HepG2 (cell line): ENCODE data around the gene REP15. TPM values are rescaled to one million over a fixed set of nuclear protein-coding genes. Genes with fewer than 3 reads are reported as not detected.

Experiments used
- ATAC-seq: fragments of 200-7000 bp; cut with Tn5 transposase; 3 replicates; pipeline ENCODE4 v1.9.1; 2020; ENCODE audit warnings: mild to moderate bottlenecking, moderate library complexity
- BruUV-seq: library from RNA; stranded (reverse); fragments of 400-500 nt; replicated peaks from 2 replicates; lab custom pipeline; 2021; lab: Mats Ljungman, UMichigan
- CTCF ChIA-PET: fragments of 300-600 bp; formaldehyde crosslinking; extraction: SDS; loops from one replicate; lab custom pipeline; 2021; ENCODE audit warnings: low total read pairs, inconsistent platforms, low intra/inter-chr PET ratio; lab: Yijun Ruan, JAX
- POLR2A ChIA-PET: fragments of 350-600 bp; sonication (Branson Sonifier 250); formaldehyde crosslinking; loops from one replicate; lab custom pipeline; 2020; ENCODE audit warnings: antibody characterized with exemption, inconsistent platforms; lab: Yijun Ruan, JAX
- DNase-seq: peaks from one replicate; pipeline ENCODE4 v3.0.0-alpha.2; 2015; ENCODE audit warnings: low spot score
- FAIRE-seq: peaks from 3 replicates; lab custom pipeline; 2011; peaks lifted over from hg19 to GRCh38; lab: Jason Lieb, UNC
- H2AFZ ChIP-seq: one replicate; pipeline ENCODE4 v1.6.1; 2011; ENCODE audit warnings: low read length, inconsistent platforms
- H3K27ac ChIP-seq: fragments of 300-600 bp; 3 replicates; pipeline ENCODE4 v1.8.0; 2011; ENCODE audit warnings: mixed run types, mild to moderate bottlenecking, mixed read lengths, low read length, inconsistent platforms; ENCODE audit not compliant: insufficient read depth; ENCODE audit errors: extremely low read length
- H3K27me3 ChIP-seq, 2 experiments: fragments of 200-600 bp in 1 of 2; 2 replicates in 1 of 2; 3 replicates in 1 of 2; pipeline versions ENCODE4 v1.6.0 to v1.8.0; 2011; ENCODE audit warnings: low read length in 2 of 2, mild to moderate bottlenecking in 2 of 2, moderate library complexity in 2 of 2, inconsistent platforms in 1 of 2; ENCODE audit not compliant: insufficient read depth in 2 of 2, control insufficient read depth in 1 of 2
- H3K36me3 ChIP-seq, 2 experiments: fragments of 200-600 bp in 1 of 2; replicated peaks in 1 of 2; 2 replicates in 1 of 2; 3 replicates in 1 of 2; pipeline versions ENCODE4 v1.5.1 to v1.8.0; 2011; ENCODE audit warnings: low read length in 2 of 2, inconsistent platforms in 1 of 2; ENCODE audit not compliant: insufficient read depth in 2 of 2, control insufficient read depth in 1 of 2
- H3K4me1 ChIP-seq: 2 replicates; pipeline ENCODE4 v1.5.1; 2012; ENCODE audit warnings: low read length, inconsistent platforms; ENCODE audit not compliant: insufficient read depth
- H3K4me2 ChIP-seq: 2 replicates; pipeline ENCODE4 v1.6.0; 2011; ENCODE audit warnings: low read depth, low read length, inconsistent platforms
- H3K4me3 ChIP-seq, 3 experiments: fragments of 200-600 bp in 1 of 3; sonication (generic), shearing (Covaris generic) in 1 of 3; replicated peaks in 1 of 3; 2 replicates each; pipeline ENCODE4 v1.5.1; 2011 to 2016; ENCODE audit warnings: low read length in 3 of 3, inconsistent platforms in 2 of 3, low read depth in 2 of 3, mild to moderate bottlenecking in 2 of 3, control low read depth in 1 of 3, mixed read lengths in 1 of 3; ENCODE audit not compliant: insufficient read depth in 1 of 3
- H3K79me2 ChIP-seq: one replicate; pipeline ENCODE4 v1.6.1; 2011; ENCODE audit warnings: low read length, inconsistent platforms; ENCODE audit not compliant: insufficient read depth
- H3K9ac ChIP-seq: 2 replicates; pipeline ENCODE4 v1.6.0; 2011; ENCODE audit warnings: mild to moderate bottlenecking, low read depth, low read length, inconsistent platforms; ENCODE audit not compliant: insufficient read depth
- H3K9me3 ChIP-seq: 2 replicates; pipeline ENCODE4 v1.5.1; 2012; ENCODE audit warnings: mild to moderate bottlenecking, low read length
- H4K20me1 ChIP-seq: 2 replicates; pipeline ENCODE4 v1.6.0; 2011; ENCODE audit warnings: inconsistent platforms, mild to moderate bottlenecking, low read length, moderate library complexity; ENCODE audit not compliant: insufficient read depth
- PAX8 ChIP-seq: sonication (generic); formaldehyde crosslinking; IDR thresholded peaks from 2 replicates; pipeline ENCODE4 v1.8.0; 2022; ENCODE audit warnings: mild to moderate bottlenecking, missing genetic modification reagents, borderline replicate concordance
- PITX1 ChIP-seq: sonication (generic); formaldehyde crosslinking; IDR thresholded peaks from 2 replicates; pipeline ENCODE4 v1.5.1; 2020; ENCODE audit warnings: mild to moderate bottlenecking, missing genetic modification reagents
- RAD21 ChIP-seq: fragments of 450-650 bp; formaldehyde crosslinking; IDR thresholded peaks from 2 replicates; pipeline ENCODE4 v1.5.0; 2020; ENCODE audit warnings: mild to moderate bottlenecking
- SMC3 ChIP-seq: IDR thresholded peaks from 2 replicates; pipeline ENCODE4 v1.6.1; 2011; ENCODE audit warnings: low read length, improper control_type of control experiment
- SSRP1 ChIP-seq: IDR thresholded peaks from 2 replicates; pipeline ENCODE4 v1.6.1; 2016; ENCODE audit warnings: control low read depth
- STAG1 ChIP-seq: sonication (generic); formaldehyde crosslinking; IDR thresholded peaks from 2 replicates; pipeline ENCODE4 v1.4.0; 2020; ENCODE audit warnings: missing genetic modification reagents
- TOE1 ChIP-seq: sonication (generic); formaldehyde crosslinking; IDR thresholded peaks from 2 replicates; pipeline ENCODE4 v1.4.0; 2020; ENCODE audit warnings: mild to moderate bottlenecking, missing genetic modification reagents
- WGBS: methylation state at CpG from one replicate; pipeline ENCODE4 v1.1.6; 2017; ENCODE audit warnings: low lambda C conversion rate; 5-methylcytosine and 5-hydroxymethylcytosine counted together
- in situ Hi-C: cut with HindIII; loops from 2 replicates; pipeline ENCODE4 v1.10.0; 2017; ENCODE audit warnings: low pct_unique_long_range_greater_than_20kb; ENCODE audit not compliant: extremely low pct_ligation_motif_present
- intact Hi-C: fragments of 100-400 bp; cut with micrococcal nuclease; formaldehyde crosslinking; loops from one replicate; pipeline ENCODE4 v1.10.0; 2022; ENCODE audit not compliant: unreplicated experiment
- polyA plus RNA-seq, 8 experiments: library from polyadenylated mRNA; depleted of rRNA in 3 of 8; stranded (reverse) in 7 of 8; unstranded in 1 of 8; fragments of >200 nt; fragmentation: Illumina TruSeq in 4 of 8; extraction: Trizol in 4 of 8; gene quantifications; 2 replicates each; pipeline versions ENCODE4 v1.2.1 to v1.2.3, GENCODE V29; 2011 to 2016; ENCODE audit warnings: low read depth in 4 of 8, missing spikeins in 1 of 8, mixed read lengths in 1 of 8; ENCODE audit not compliant: insufficient read depth in 1 of 8
- total RNA-seq, 5 experiments: library from RNA; depleted of rRNA; stranded (reverse); fragments of >200 nt; fragmentation: Illumina TruSeq; extraction: Trizol; gene quantifications; 2 replicates each; pipeline ENCODE4 v1.2.3, GENCODE V29; 2016; ENCODE audit warnings: low read depth in 1 of 5
- TF ChIP-seq, protein P1 (sequence below): sonication (generic); formaldehyde crosslinking; IDR thresholded peaks from 2 replicates; pipeline ENCODE4 v1.5.0; 2020; ENCODE audit warnings: mild to moderate bottlenecking, missing genetic modification reagents, moderate library complexity
- TF ChIP-seq, protein P2 (sequence below): IDR thresholded peaks from 2 replicates; pipeline ENCODE4 v1.6.1; 2012; ENCODE audit warnings: low read depth, low read length, improper control_type of control experiment
- TF ChIP-seq, protein P3 (sequence below): sonication (generic); formaldehyde crosslinking; IDR thresholded peaks from 2 replicates; pipeline ENCODE4 v1.4.0; 2020; ENCODE audit warnings: mild to moderate bottlenecking, missing genetic modification reagents

REP15 gene
- total and polyA plus RNA-seq, 2 of the 13 experiments (the other 11 are each of a cell fraction or from before 2014, with no cell fraction given), result 0.12 to 0.64 TPM

DNA sequence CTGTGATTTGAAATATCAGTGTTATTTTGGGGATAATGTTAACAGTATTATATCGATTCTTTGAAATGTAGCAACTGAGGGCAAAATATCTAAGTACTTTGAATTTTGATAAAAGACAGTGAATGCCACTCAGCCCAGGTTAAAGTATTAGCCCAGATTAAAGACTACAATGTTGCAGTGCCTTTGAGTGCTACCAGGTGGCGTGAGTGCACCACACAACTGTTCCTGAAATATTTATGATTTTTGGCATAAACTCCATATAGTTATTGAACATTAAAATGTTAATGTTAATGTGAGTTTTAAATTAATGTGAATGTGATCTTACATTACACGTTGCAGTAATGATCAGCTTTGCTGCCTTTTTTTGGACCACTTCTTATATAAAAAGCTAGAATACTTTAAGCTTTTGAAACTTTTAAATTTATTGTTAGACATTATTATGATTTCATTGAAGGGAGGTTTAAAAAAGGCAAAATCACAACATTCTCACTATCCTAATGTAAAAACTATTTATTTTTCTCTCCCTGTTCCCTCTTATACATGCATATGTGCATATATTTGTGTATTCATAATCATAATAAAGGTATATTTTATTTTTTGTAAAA is 36.9 kb downstream of the REP15 start:
- no peak overlapping the region for H3K4me2 ChIP-seq
- no peaks in the 10 kb centered on the region for H3K9me3 ChIP-seq
- ATAC-seq, result peak; percentile 66
- peak; percentile 34 for FAIRE-seq
- no peak for TF ChIP-seq TOE1 (CRISPR knock-in tag)
- no peak for TF ChIP-seq PITX1 (CRISPR knock-in tag)
- peak; percentile 79 for TF ChIP-seq SMC3
- TF ChIP-seq, protein P1, sequence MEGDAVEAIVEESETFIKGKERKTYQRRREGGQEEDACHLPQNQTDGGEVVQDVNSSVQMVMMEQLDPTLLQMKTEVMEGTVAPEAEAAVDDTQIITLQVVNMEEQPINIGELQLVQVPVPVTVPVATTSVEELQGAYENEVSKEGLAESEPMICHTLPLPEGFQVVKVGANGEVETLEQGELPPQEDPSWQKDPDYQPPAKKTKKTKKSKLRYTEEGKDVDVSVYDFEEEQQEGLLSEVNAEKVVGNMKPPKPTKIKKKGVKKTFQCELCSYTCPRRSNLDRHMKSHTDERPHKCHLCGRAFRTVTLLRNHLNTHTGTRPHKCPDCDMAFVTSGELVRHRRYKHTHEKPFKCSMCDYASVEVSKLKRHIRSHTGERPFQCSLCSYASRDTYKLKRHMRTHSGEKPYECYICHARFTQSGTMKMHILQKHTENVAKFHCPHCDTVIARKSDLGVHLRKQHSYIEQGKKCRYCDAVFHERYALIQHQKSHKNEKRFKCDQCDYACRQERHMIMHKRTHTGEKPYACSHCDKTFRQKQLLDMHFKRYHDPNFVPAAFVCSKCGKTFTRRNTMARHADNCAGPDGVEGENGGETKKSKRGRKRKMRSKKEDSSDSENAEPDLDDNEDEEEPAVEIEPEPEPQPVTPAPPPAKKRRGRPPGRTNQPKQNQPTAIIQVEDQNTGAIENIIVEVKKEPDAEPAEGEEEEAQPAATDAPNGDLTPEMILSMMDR (CRISPR knock-in tag), result peak; percentile 79
- TF ChIP-seq STAG1 (CRISPR knock-in tag), result peak; percentile 86
- TF ChIP-seq SSRP1 (CRISPR knock-in tag), result no peak
- TF ChIP-seq RAD21 (CRISPR knock-in tag), result peak; percentile 61; the same call in 1 of the 2 replicates
- TF ChIP-seq, protein P2, sequence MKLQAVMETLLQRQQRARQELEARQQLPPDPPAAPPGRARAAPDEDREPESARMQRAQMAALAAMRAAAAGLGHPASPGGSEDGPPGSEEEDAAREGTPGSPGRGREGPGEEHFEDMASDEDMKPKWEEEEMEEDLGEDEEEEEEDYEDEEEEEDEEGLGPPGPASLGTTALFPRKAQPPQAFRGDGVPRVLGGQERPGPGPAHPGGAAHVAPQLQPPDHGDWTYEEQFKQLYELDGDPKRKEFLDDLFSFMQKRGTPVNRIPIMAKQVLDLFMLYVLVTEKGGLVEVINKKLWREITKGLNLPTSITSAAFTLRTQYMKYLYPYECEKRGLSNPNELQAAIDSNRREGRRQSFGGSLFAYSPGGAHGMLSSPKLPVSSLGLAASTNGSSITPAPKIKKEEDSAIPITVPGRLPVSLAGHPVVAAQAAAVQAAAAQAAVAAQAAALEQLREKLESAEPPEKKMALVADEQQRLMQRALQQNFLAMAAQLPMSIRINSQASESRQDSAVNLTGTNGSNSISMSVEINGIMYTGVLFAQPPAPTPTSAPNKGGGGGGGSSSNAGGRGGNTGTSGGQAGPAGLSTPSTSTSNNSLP, result 0 out of 2 replicates have a peak, but pooled peaks have one; percentile 24
- TF ChIP-seq, protein P3, sequence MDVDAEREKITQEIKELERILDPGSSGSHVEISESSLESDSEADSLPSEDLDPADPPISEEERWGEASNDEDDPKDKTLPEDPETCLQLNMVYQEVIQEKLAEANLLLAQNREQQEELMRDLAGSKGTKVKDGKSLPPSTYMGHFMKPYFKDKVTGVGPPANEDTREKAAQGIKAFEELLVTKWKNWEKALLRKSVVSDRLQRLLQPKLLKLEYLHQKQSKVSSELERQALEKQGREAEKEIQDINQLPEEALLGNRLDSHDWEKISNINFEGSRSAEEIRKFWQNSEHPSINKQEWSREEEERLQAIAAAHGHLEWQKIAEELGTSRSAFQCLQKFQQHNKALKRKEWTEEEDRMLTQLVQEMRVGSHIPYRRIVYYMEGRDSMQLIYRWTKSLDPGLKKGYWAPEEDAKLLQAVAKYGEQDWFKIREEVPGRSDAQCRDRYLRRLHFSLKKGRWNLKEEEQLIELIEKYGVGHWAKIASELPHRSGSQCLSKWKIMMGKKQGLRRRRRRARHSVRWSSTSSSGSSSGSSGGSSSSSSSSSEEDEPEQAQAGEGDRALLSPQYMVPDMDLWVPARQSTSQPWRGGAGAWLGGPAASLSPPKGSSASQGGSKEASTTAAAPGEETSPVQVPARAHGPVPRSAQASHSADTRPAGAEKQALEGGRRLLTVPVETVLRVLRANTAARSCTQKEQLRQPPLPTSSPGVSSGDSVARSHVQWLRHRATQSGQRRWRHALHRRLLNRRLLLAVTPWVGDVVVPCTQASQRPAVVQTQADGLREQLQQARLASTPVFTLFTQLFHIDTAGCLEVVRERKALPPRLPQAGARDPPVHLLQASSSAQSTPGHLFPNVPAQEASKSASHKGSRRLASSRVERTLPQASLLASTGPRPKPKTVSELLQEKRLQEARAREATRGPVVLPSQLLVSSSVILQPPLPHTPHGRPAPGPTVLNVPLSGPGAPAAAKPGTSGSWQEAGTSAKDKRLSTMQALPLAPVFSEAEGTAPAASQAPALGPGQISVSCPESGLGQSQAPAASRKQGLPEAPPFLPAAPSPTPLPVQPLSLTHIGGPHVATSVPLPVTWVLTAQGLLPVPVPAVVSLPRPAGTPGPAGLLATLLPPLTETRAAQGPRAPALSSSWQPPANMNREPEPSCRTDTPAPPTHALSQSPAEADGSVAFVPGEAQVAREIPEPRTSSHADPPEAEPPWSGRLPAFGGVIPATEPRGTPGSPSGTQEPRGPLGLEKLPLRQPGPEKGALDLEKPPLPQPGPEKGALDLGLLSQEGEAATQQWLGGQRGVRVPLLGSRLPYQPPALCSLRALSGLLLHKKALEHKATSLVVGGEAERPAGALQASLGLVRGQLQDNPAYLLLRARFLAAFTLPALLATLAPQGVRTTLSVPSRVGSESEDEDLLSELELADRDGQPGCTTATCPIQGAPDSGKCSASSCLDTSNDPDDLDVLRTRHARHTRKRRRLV (CRISPR knock-in tag), result no peak
- no peak for TF ChIP-seq PAX8 (CRISPR knock-in tag)
- in situ Hi-C loops, result loop anchor here (10.0 to 25.0 kb wide), 2 partner anchors 212 to 429 kb away; no protein-coding TSS in a partner anchor
- H3K27ac ChIP-seq, result no peak overlapping the region
- no peaks in the 10 kb centered on the region for H3K27me3 ChIP-seq
- BruUV-seq, result no TSS peak
- ChIA-PET CTCF (interaction anchor here (1.1 to 2.3 kb wide), 4 partner anchors 88 to 1139 kb away, joined by 4 to 21 read pairs (median 11); no protein-coding TSS in a partner anchor), POLR2A (interaction anchor here (0.6 to 1.2 kb wide), 2 partner anchors 47 to 1259 kb away, joined by 3 to 4 read pairs; partner anchors contain the start of genes KLHL42 and MANSC4)
- intact Hi-C loops, result loop anchor here (1.0 to 10.0 kb wide), 5 partner anchors 22 to 1262 kb away; partner anchors contain the start of gene MRPS35
- peak; percentile 10 for DNase-seq
- 36% methylated on average over 3 of the region's 3 CpGs for WGBS
- H3K36me3 ChIP-seq, result peaks cover 10 to 52% of the 10 kb centered on the region in 2 experiments
- H3K79me2 ChIP-seq, result peaks cover under 1% of the 10 kb centered on the region
- H3K4me3 ChIP-seq, result no peak overlapping the region
- no peak overlapping the region for H3K9ac ChIP-seq
- H2AFZ ChIP-seq, result no peak overlapping the region
- peaks cover 7% of the 10 kb centered on the region; the same call in 1 of the 2 replicates for H4K20me1 ChIP-seq
- no peaks in the 10 kb centered on the region for H3K4me1 ChIP-seq
